Activated CD8-positive, alpha-beta T cell treated with anti-CD3 and anti-CD28 coated beads, Interleukin-2, amount 10 ng/mL, durations not matched to agents 7 days and 5 days (primary cell): ENCODE results near the gene ZNF143. TPM values are rescaled to one million over a fixed set of nuclear protein-coding genes. Genes with fewer than 3 reads are reported as not detected.

Experiments
- ATAC-seq: fragments of 150-1000 bp; cut with Tn5 transposase; one replicate; pipeline ENCODE4 v1.10.0; 2021; ENCODE audit warnings: moderate library complexity
- CTCF ChIA-PET: fragments of 350-600 bp; sonication (Branson Sonifier 250); formaldehyde crosslinking; loops from one replicate; lab custom pipeline; 2021; ENCODE audit warnings: antibody characterized with exemption; lab: Charles Lee
- POLR2A ChIA-PET: fragments of 350-600 bp; sonication (Branson Sonifier 250); formaldehyde crosslinking; loops from one replicate; lab custom pipeline; 2021; ENCODE audit warnings: antibody characterized with exemption; lab: Charles Lee
- DNase-seq: peaks from one replicate; pipeline ENCODE4 v3.0.0-alpha.2; 2020
- H3K27ac Mint-ChIP-seq: one replicate; pipeline ENCODE4 v1.8.0; 2021; ENCODE audit warnings: mild to moderate bottlenecking, mixed read lengths
- H3K27me3 Mint-ChIP-seq: one replicate; pipeline ENCODE4 v1.8.0; 2021; ENCODE audit warnings: low read depth, mixed read lengths
- H3K36me3 Mint-ChIP-seq: one replicate; pipeline ENCODE4 v1.8.0; 2021; ENCODE audit warnings: low read depth, mixed read lengths
- H3K4me1 Mint-ChIP-seq: one replicate; pipeline ENCODE4 v1.8.0; 2021; ENCODE audit warnings: low read depth, mixed read lengths
- H3K4me3 Mint-ChIP-seq: one replicate; pipeline ENCODE4 v1.8.0; 2021; ENCODE audit warnings: mild to moderate bottlenecking, mixed read lengths
- H3K9me3 Mint-ChIP-seq: one replicate; pipeline ENCODE4 v1.8.0; 2022; ENCODE audit warnings: mixed read lengths; ENCODE audit not compliant: insufficient read depth
- total RNA-seq, 2 experiments: library from RNA; stranded (reverse); gene quantifications; one replicate each; pipeline ENCODE4 v1.2.3, GENCODE V29; 2021

Gene ZNF143
- total RNA-seq, 2 experiments from 2014 or later: 31.4 to 33.7 TPM

DNA sequence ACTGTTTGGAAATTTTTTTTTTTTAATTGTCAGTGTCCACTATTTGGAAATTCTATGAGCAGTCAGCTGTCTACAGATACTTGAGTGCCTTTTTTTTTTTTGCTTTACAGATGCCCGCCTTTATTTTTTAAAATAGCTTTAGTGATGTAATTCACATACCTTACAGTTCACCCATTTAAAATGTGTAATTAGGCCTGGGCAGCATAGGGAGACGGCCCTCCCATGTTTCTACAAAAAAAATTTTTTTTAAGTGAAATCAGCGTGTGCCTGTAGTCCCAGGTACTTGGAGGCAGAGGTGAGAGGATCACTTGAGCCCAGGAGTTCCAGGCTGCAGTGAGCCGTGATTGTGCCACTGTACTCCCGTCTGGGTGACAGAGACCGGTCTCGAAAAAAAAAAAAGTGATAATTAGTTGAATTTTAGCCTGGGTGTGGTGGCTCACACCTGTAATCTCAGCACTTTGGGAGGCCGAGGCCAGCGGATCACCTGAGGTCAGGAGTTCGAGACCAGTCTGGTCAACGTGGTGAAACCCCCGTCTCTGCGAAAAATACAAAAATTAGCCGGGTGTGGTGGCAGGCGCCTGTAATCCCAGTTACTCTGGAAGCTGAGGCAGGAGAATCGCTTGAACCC is 1.5 kb downstream of the ZNF143 start:
- Mint-ChIP-seq H3K4me3 (peak overlapping the region; percentile 92), H3K27me3 (no peaks in the 10 kb centered on the region), H3K36me3 (peaks cover 19% of the 10 kb centered on the region), H3K9me3 (no peaks in the 10 kb centered on the region), H3K4me1 (peaks cover 23% of the 10 kb centered on the region), H3K27ac (peak overlapping the region; percentile 96)
- ATAC-seq: no peak
- ChIA-PET CTCF (interaction anchor here (1.2 to 2.2 kb wide), 3 partner anchors 44 to 150 kb away, joined by 3 to 13 read pairs (median 8); no protein-coding TSS in a partner anchor), POLR2A (interaction anchor here (1.2 kb wide), 1 partner anchor 1347 kb away, joined by 4 read pairs; the partner anchor contains the start of gene EIF4G2)
- no peak for DNase-seq

DNA sequence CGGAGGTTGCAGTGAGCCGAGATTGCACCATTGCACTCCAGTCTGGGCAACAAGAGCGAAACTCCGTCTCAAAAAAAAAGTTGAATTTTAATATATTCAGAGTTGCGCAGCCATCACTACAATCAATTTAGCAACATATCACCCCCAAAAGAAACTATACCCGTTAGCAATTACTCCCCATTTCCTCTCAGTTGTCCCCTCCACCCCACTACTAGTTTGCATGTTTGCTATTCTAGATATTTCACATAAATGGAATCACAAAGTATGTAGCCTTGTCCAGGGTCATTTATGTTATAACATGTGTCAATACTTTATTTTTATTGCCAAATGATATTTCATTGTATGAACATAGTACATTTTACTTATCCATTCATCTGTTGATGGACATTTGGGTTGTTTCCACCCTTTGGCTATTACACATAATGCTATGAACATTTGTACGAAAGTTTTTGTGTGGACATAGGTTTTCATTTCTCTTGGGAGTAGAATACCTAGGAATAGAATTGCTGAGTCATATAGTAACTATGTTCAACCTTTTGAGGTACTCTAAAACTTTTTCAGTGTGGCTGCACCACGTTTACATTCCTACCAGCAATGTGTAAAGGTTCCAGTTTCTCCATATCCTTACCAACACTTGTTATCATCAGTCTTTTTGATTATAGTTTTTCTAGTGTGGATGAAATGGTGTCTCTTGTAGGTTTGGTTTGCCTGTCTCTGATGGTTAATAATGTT is 2.2 kb downstream of the ZNF143 start:
- peak overlapping the region; percentile 92 for H3K4me3 Mint-ChIP-seq
- H3K27me3 Mint-ChIP-seq: no peaks in the 10 kb centered on the region
- DNase-seq: no peak
- ChIA-PET CTCF (no interaction called here), POLR2A (no interaction called here)
- ATAC-seq: no peak
- peak overlapping the region; percentile 76 for H3K27ac Mint-ChIP-seq
- no peaks in the 10 kb centered on the region for H3K9me3 Mint-ChIP-seq
- peaks cover 23% of the 10 kb centered on the region for H3K4me1 Mint-ChIP-seq
- H3K36me3 Mint-ChIP-seq: peaks cover 22% of the 10 kb centered on the region

DNA sequence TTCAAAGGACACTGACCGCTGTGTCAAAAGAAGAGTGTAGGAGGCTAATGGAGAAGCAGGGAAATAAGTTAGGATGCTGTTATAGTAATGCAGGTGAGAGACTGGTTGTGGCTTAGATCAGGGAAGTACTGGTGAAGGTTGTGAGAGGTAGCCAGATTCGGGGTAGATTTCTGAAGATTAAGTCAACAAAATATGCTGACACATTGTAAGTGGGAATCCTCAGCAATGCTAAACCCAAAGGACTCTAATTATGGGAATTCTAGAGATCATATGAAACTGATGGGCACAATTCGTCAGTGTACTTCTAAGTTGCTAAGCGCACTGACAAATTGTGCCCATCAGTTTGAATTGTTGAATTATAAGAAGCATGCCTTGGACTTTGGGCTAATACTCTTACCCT is 10.0 kb downstream of the ZNF143 start:
- DNase-seq (no peak), ATAC-seq (no peak)
- no peaks in the 10 kb centered on the region for H3K4me1 Mint-ChIP-seq
- POLR2A ChIA-PET: no interaction called here
- H3K9me3 Mint-ChIP-seq: no peaks in the 10 kb centered on the region
- H3K27ac Mint-ChIP-seq: no peak overlapping the region
- no peak overlapping the region for H3K4me3 Mint-ChIP-seq
- CTCF ChIA-PET: no interaction called here
- H3K36me3 Mint-ChIP-seq: peaks cover 27% of the 10 kb centered on the region
- H3K27me3 Mint-ChIP-seq: no peaks in the 10 kb centered on the region

DNA sequence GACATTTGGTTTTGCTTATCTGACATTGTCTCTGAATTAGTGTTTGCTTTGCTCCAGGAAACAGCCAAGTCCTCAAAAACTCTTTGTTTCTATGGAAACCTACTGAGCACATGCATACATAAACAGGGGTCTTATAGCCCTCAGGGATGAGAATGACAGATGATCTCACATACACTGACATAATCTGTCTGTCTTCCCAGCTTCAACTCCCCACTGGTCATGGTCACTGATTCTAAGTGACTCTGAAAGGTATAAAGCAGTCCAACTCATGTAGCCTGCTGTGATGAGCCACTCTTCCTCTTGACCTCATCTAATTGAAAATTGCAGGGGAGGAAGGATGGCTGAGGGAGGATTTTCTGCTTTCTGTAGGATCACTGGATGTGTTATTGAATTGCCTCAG is 12.6 kb downstream of the ZNF143 start:
- CTCF ChIA-PET: interaction anchor here (1.1 to 2.8 kb wide), 4 partner anchors 10 to 33 kb away, joined by 3 to 10 read pairs (median 4); no protein-coding TSS in a partner anchor

DNA sequence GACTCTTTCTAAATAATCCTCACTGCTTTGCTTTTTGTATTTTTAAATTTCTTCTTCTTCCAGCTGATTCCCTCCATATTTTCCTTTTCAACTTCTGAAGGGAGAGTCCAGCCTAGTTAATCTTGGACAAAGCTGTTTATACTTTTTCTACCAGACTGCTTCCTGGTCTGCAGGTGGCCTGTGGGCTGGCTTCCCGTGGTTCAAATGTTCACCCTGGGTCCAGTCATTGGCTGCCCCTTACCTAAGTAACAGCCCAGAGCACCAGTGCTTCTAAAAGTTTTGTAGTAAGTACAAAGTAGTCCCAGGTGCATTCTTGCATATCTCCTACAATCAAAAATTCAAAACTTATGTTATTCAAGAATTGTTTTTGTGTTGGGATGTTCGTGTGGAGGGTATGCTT is 19.1 kb downstream of the ZNF143 start:
- ChIA-PET POLR2A (interaction anchor here (0.6 to 1.9 kb wide), 2 partner anchors 19 to 91 kb away, joined by 5 to 8 read pairs; partner anchors contain the start of gene ZNF143), CTCF (interaction anchor here (0.8 to 2.2 kb wide), 5 partner anchors 10 to 341 kb away, joined by 3 to 10 read pairs (median 4); no protein-coding TSS in a partner anchor)
- ATAC-seq (no peak), DNase-seq (no peak)
- H3K4me1 Mint-ChIP-seq: no peaks in the 10 kb centered on the region
- no peak overlapping the region for H3K27ac Mint-ChIP-seq
- H3K9me3 Mint-ChIP-seq: no peaks in the 10 kb centered on the region
- no peak overlapping the region for H3K4me3 Mint-ChIP-seq
- H3K36me3 Mint-ChIP-seq: peaks cover 37% of the 10 kb centered on the region
- no peaks in the 10 kb centered on the region for H3K27me3 Mint-ChIP-seq

More for the DNA sequence above, 12.6 kb downstream of the ZNF143 start:
- POLR2A ChIA-PET: interaction anchor here (2.5 kb wide), 1 partner anchor 13 kb away, joined by 13 read pairs; the partner anchor contains the start of gene ZNF143
- ATAC-seq (no peak), DNase-seq (no peak)
- no peaks in the 10 kb centered on the region for H3K4me1 Mint-ChIP-seq
- no peak overlapping the region for H3K27ac Mint-ChIP-seq
- H3K9me3 Mint-ChIP-seq: no peaks in the 10 kb centered on the region
- H3K4me3 Mint-ChIP-seq: no peak overlapping the region
- peaks cover 34% of the 10 kb centered on the region for H3K36me3 Mint-ChIP-seq
- no peaks in the 10 kb centered on the region for H3K27me3 Mint-ChIP-seq

DNA sequence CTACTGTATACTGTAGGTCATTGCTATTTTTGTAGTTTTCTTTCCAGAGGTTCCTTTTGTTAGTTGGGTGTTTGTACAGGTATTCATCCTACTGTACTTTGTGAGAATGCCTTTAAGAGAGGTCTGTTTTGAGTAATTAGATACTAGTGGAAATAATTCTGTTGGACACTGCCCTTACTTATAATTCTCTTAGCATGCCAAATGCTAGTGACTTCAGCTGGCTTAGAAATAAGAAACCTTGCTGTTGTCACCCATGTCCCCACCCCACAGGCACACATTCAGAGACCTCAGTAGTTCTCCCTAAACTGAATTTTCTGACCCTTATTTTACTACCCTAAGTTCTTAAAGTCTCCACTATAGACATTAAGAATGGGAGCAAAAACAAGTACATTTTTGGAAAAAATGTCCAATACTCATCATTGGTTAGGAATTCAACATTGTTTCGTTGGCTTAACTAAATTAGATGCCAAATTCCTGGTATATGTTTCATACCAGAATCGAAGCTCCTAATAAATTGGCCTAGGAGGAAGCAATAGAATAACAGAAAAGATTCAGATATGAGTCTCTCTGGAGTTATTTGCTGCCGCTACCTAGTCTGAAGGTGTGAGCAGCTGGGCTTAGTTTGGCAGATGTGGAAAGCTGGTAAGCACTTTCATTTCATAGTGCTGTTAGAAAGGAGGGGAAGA is 28.4 kb downstream of the ZNF143 start:
- Mint-ChIP-seq H3K36me3 (peaks cover 33% of the 10 kb centered on the region), H3K4me1 (no peaks in the 10 kb centered on the region), H3K9me3 (no peaks in the 10 kb centered on the region), H3K27me3 (no peaks in the 10 kb centered on the region), H3K4me3 (no peak overlapping the region), H3K27ac (no peak overlapping the region)
- ChIA-PET POLR2A (no interaction called here), CTCF (interaction anchor here (0.9 to 1.4 kb wide), 4 partner anchors 9 to 46 kb away, joined by 3 to 6 read pairs (median 5); no protein-coding TSS in a partner anchor)
- no peak for ATAC-seq
- DNase-seq: no peak

DNA sequence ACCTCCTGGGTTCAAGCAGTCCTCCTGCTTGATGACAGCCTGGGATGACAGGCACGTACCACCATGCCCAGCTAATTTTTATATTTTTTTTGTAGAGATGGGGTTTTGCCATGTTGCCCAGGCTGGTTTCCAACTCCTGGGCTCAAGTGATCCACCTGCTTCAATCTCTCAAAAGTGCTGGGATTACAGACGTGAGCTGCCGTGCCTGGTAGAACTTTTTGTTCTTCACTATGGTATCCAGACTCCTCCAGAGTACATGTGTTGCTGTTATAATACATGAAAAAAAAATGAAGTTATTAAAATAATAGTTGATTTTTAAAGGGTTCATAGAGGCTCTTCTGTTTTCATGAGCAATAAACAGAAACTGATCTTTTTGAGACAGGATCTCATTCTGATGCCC is 29.6 kb downstream of the ZNF143 start:
- DNase-seq (no peak), ATAC-seq (no peak)
- H3K9me3 Mint-ChIP-seq: no peaks in the 10 kb centered on the region
- no peaks in the 10 kb centered on the region for H3K27me3 Mint-ChIP-seq
- H3K27ac Mint-ChIP-seq: no peak overlapping the region
- peaks cover 34% of the 10 kb centered on the region for H3K36me3 Mint-ChIP-seq
- H3K4me1 Mint-ChIP-seq: no peaks in the 10 kb centered on the region
- POLR2A ChIA-PET: interaction anchor here (0.6 to 0.8 kb wide), 2 partner anchors 31 to 258 kb away, joined by 3 to 4 read pairs; no protein-coding TSS in a partner anchor
- H3K4me3 Mint-ChIP-seq: no peak overlapping the region
- CTCF ChIA-PET: interaction anchor here (1.1 to 3.7 kb wide), 4 partner anchors 9 to 44 kb away, joined by 3 to 22 read pairs (median 7); no protein-coding TSS in a partner anchor

DNA sequence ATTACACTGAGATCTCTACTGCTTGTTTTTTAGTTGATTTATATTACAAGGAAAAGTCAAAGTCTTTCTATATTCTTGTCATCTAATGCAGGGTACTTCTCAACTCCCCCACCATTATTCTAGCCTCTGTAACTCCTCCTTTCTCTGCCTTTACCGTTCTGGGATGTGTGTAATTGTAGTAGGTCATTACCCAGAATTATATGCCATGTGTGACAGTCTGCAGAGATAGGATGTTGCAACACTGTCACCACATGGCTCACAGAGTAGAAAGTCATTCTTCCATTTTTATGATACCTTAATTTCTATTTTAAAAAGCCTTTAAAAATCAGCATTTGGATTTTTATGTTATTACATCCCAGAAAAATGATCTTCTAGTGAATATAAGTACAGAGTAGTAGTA is 32.7 kb downstream of the ZNF143 start:
- Mint-ChIP-seq H3K27me3 (no peaks in the 10 kb centered on the region), H3K36me3 (peaks cover 34% of the 10 kb centered on the region), H3K27ac (no peak overlapping the region), H3K4me3 (no peak overlapping the region), H3K4me1 (no peaks in the 10 kb centered on the region), H3K9me3 (no peaks in the 10 kb centered on the region)
- DNase-seq (no peak), ATAC-seq (no peak)
- POLR2A ChIA-PET: no interaction called here
- CTCF ChIA-PET: interaction anchor here (1.3 to 3.7 kb wide), 2 partner anchors 8 to 13 kb away, joined by 3 to 22 read pairs; no protein-coding TSS in a partner anchor

DNA sequence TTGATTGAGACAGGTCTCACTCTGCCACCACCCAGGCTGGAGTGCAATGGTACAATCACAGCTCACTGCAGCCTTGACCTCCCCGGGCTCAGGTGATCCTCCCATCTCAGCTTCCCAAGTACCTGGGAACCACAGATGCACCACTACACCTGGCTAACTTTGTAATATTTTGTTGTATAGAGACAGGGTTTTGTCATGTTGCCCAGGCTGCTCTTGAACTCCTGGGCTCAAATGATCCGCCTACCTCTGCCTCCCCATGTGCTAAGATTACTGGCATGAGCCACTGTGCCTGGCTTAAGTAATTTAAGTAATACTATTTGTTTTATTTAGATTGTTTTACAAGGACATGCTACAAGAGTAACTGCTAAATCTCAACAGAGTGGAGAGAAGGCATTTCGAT is 33.5 kb downstream of the ZNF143 start:
- ChIA-PET CTCF (interaction anchor here (0.6 to 1.3 kb wide), 2 partner anchors 9 to 54 kb away, joined by 3 read pairs; no protein-coding TSS in a partner anchor), POLR2A (no interaction called here)
- Mint-ChIP-seq H3K27me3 (no peaks in the 10 kb centered on the region), H3K9me3 (no peaks in the 10 kb centered on the region), H3K4me3 (no peak overlapping the region), H3K27ac (no peak overlapping the region), H3K4me1 (no peaks in the 10 kb centered on the region), H3K36me3 (peaks cover 36% of the 10 kb centered on the region)
- ATAC-seq (no peak), DNase-seq (no peak)

DNA sequence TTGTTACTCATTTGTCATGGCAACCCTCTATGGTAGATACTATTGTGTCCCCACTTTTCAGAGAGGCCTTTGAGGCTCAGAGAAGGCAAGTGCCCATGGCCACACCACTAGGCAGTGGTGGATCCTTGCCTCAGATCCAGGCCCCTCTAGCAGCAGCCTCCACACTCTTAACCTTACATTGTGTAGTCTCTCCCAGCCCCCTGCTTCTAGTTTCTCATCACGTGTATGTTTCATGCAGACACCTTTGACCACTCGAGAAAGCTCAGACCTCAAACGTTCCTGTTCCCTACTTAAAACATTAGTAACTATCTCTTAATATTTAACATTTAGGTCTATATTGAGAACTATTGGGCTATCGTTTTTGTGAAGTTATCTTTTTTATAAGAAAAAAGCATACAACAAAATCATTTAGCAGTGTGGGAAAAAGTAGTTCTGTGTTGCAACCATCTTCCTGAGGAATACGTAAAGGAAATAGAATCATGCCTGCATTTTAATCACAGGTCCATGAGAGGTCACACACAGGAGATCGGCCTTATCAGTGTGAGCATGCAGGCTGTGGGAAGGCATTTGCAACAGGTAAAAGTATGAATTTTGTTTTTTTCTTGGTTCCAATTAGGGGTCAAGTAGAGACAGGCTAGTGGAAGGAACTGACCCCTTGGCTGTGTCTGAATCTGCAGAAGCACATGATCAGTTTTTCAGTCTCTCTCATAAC is 35.1 kb downstream of the ZNF143 start:
- Mint-ChIP-seq H3K36me3 (peaks cover 38% of the 10 kb centered on the region), H3K9me3 (no peaks in the 10 kb centered on the region), H3K27me3 (no peaks in the 10 kb centered on the region), H3K27ac (no peak overlapping the region), H3K4me3 (no peak overlapping the region), H3K4me1 (no peaks in the 10 kb centered on the region)
- ATAC-seq (no peak), DNase-seq (no peak)
- POLR2A ChIA-PET: no interaction called here
- CTCF ChIA-PET: interaction anchor here (1.1 to 3.8 kb wide), 2 partner anchors 10 to 11 kb away, joined by 4 to 30 read pairs; no protein-coding TSS in a partner anchor
